Parathyroid adenoma (tissue), 2 donors: ENCODE measurements around the gene APOBEC4.
"Not testable (repeated sequence)": the region's sequence is repeated elsewhere in the genome, so short reads cannot be mapped to it uniquely, and the experiment has no call there.

ENCODE experiments used
- H2AFZ ChIP-seq: fragments of 300-600 bp; sonication (generic); one replicate; pipeline ENCODE4 v1.7.0; 2017; ENCODE audit warnings: antibody characterized with exemption, mild to moderate bottlenecking
- H3K27ac ChIP-seq: fragments of 300-600 bp; sonication (generic); one replicate; pipeline ENCODE4 v1.7.0; 2017
- H3K27me3 ChIP-seq: fragments of 300-600 bp; sonication (generic); one replicate; pipeline ENCODE4 v1.7.0; 2017; ENCODE audit warnings: low read length; ENCODE audit not compliant: control insufficient read depth, insufficient read depth
- H3K36me3 ChIP-seq: fragments of 300-600 bp; sonication (generic); one replicate; pipeline ENCODE4 v1.7.0; 2017; ENCODE audit warnings: low read length; ENCODE audit not compliant: control insufficient read depth, insufficient read depth
- H3K4me1 ChIP-seq: fragments of 300-600 bp; sonication (generic); one replicate; pipeline ENCODE4 v1.7.0; 2017; ENCODE audit warnings: control low read depth
- H3K4me2 ChIP-seq: fragments of 300-600 bp; sonication (generic); one replicate; pipeline ENCODE4 v1.7.0; 2017; ENCODE audit warnings: low read length
- H3K4me3 ChIP-seq: fragments of 300-600 bp; sonication (generic); one replicate; pipeline ENCODE4 v1.7.0; 2017; ENCODE audit warnings: low read depth, low read length
- H3K79me2 ChIP-seq: fragments of 300-600 bp; sonication (generic); one replicate; pipeline ENCODE4 v1.7.0; 2017; ENCODE audit warnings: control low read depth
- H3K9ac ChIP-seq: fragments of 300-600 bp; sonication (generic); one replicate; pipeline ENCODE4 v1.7.0; 2017; ENCODE audit warnings: mild to moderate bottlenecking
- H3K9me3 ChIP-seq: fragments of 300-600 bp; sonication (generic); one replicate; pipeline ENCODE4 v1.7.0; 2017; ENCODE audit warnings: low read length; ENCODE audit not compliant: control insufficient read depth
- TF ChIP-seq, protein P1 (sequence below): fragments of 300-600 bp; sonication (generic); IDR thresholded peaks from one replicate; pipeline ENCODE4 v1.7.0; 2017; ENCODE audit warnings: antibody characterized with exemption, mild to moderate bottlenecking
- donor health status: primary hyperparathyroidism.

The APOBEC4 gene

DNA sequence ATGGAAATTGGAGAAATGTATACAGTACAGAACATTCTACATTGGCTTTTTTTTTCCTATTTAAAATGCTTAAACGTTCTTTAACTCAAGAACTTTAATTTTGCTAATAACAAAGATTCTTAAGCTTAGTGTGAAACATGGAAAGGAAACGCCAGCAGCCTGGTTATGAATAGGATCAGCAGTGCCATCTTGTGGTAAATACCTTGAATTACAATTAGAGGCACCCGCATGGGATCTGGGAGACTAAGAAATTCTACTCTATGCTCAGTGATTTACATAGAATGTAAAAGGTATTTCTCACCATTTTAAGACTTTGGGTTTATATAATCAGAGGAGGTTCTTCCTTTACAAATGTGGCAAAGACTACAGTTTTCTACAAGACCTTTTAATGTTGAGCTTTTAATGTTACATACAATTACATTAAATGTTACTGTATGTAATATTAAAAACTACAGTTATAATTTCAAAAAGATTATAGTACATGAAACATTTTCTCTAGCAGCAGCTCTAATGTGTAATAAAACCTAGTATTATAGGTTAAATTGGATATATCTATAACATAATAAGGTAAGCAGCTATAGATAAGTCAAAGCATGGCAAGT is 32.1 kb upstream of the APOBEC4 start:
- Histone ChIP-seq H3K4me1 (no peaks in the 10 kb centered on the region), H2AFZ (no peak overlapping the region), H3K9ac (no peak overlapping the region), H3K9me3 (no peaks in the 10 kb centered on the region), H3K27me3 (no peaks in the 10 kb centered on the region), H3K36me3 (no peaks in the 10 kb centered on the region), H3K79me2 (no peaks in the 10 kb centered on the region), H3K4me3 (no peak overlapping the region), H3K4me2 (no peak overlapping the region), H3K27ac (no peak overlapping the region)
- TF ChIP-seq, protein P1, sequence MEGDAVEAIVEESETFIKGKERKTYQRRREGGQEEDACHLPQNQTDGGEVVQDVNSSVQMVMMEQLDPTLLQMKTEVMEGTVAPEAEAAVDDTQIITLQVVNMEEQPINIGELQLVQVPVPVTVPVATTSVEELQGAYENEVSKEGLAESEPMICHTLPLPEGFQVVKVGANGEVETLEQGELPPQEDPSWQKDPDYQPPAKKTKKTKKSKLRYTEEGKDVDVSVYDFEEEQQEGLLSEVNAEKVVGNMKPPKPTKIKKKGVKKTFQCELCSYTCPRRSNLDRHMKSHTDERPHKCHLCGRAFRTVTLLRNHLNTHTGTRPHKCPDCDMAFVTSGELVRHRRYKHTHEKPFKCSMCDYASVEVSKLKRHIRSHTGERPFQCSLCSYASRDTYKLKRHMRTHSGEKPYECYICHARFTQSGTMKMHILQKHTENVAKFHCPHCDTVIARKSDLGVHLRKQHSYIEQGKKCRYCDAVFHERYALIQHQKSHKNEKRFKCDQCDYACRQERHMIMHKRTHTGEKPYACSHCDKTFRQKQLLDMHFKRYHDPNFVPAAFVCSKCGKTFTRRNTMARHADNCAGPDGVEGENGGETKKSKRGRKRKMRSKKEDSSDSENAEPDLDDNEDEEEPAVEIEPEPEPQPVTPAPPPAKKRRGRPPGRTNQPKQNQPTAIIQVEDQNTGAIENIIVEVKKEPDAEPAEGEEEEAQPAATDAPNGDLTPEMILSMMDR, result peak; percentile 18

GRCh38 chr1:183679363-183679762 is 26.2 kb upstream of the APOBEC4 start:
- not testable (repeated sequence) for H3K9me3 ChIP-seq, H2AFZ ChIP-seq, H3K36me3 ChIP-seq, H3K9ac ChIP-seq, H3K4me2 ChIP-seq, H3K79me2 ChIP-seq, H3K27ac ChIP-seq, H3K27me3 ChIP-seq, H3K4me3 ChIP-seq, H3K4me1 ChIP-seq

DNA sequence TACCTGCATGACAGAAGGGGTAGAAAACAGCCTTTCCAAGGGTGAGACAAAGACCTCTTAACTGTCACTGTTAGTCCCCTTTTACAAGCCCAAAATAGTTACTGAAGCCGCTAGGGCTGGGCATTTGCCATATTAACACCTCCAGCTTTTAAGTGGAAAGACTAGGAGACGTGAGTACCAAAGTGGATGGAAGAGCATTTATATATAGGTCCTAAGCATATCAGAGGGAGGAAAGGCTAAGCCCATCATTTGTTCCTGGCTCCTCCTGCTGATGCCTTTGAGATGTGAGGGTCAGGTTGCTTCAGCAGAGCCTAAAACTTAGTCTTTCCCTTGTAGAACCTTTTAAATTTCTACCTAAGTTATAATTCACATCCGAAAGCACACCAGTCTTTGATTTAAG is 25.7 kb upstream of the APOBEC4 start:
- H3K36me3 ChIP-seq, result no peaks in the 10 kb centered on the region
- no peaks in the 10 kb centered on the region for H3K4me1 ChIP-seq
- no peak overlapping the region for H3K4me3 ChIP-seq
- TF ChIP-seq, protein P1, result no peak
- no peak overlapping the region for H3K27ac ChIP-seq
- H3K4me2 ChIP-seq, result no peak overlapping the region
- peaks cover 4% of the 10 kb centered on the region for H3K79me2 ChIP-seq
- no peaks in the 10 kb centered on the region for H3K9me3 ChIP-seq
- H3K9ac ChIP-seq, result no peak overlapping the region
- H3K27me3 ChIP-seq, result no peaks in the 10 kb centered on the region
- H2AFZ ChIP-seq, result no peak overlapping the region

- H3K79me2 ChIP-seq, result peaks cover 4% of the 10 kb centered on the region
- no peaks in the 10 kb centered on the region for H3K4me1 ChIP-seq
Measured at GRCh38 chr1:183676586-183677189, 23.6 kb upstream of the APOBEC4 start.

DNA sequence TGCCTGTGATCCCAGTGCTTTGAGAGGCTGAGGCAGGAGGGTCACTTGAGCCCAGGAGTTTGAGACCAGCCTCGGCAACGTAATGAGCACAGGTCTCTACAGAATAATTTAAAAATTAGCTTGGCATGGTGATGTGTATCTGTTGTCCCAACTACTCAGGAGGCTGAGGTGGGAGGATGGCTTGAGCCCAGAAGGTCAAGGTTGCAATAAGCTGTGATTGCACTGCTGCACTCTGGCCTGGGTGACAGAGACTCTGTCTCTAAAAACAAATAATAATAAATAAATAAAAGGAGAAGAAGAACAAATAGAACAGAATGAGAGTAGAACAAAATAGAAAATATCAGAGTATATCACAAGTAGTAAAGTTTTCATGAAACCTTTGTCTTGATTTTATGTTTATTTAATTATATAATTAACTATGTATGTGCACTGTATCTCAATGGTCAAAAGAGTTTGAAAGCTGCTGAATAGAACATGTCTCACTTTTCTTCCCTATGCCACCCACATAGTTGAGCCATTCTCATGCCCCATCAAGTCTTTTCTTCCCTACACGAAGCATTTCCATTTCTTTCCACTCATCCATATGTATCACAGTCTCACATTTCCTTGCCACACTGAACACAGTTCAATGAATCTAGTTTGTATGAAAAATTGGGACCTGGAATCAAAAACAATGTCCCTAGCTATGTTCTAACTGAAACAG is 22.9 kb upstream of the APOBEC4 start:
- no peaks in the 10 kb centered on the region for H3K4me1 ChIP-seq
- no peak overlapping the region for H3K27ac ChIP-seq
- TF ChIP-seq, protein P1, result no peak
- no peak overlapping the region for H3K9ac ChIP-seq
- peaks cover 4% of the 10 kb centered on the region for H3K79me2 ChIP-seq
- no peak overlapping the region for H2AFZ ChIP-seq
- H3K9me3 ChIP-seq, result no peaks in the 10 kb centered on the region
- H3K36me3 ChIP-seq, result no peaks in the 10 kb centered on the region
- no peak overlapping the region for H3K4me2 ChIP-seq
- H3K4me3 ChIP-seq, result no peak overlapping the region
- no peaks in the 10 kb centered on the region for H3K27me3 ChIP-seq

More at GRCh38 chr1:183676586-183677189, 23.6 kb upstream of the APOBEC4 start:
- Histone ChIP-seq H2AFZ (no peak overlapping the region), H3K9me3 (no peaks in the 10 kb centered on the region), H3K9ac (no peak overlapping the region), H3K4me3 (no peak overlapping the region), H3K27ac (no peak overlapping the region), H3K4me2 (no peak overlapping the region), H3K27me3 (no peaks in the 10 kb centered on the region), H3K36me3 (no peaks in the 10 kb centered on the region)
- TF ChIP-seq, protein P1, result no peak
